Osteoblast (primary cell): ENCODE measurements around the gene SHROOM3. TPM values are rescaled to one million over a fixed set of nuclear protein-coding genes. Genes with fewer than 3 reads are reported as not detected.

Source experiments
- DNase-seq: peaks from one replicate; pipeline ENCODE4 v3.0.0; 2011; ENCODE audit warnings: low spot score, mixed read lengths; ENCODE audit not compliant: insufficient read length; ENCODE audit errors: missing footprints
- H2AFZ ChIP-seq: 2 replicates; pipeline ENCODE4 v1.6.0; 2011; ENCODE audit warnings: mild to moderate bottlenecking, low read length
- H3K27ac ChIP-seq: 2 replicates; pipeline ENCODE4 v1.5.1; 2011; ENCODE audit warnings: mild to moderate bottlenecking, low read depth, low read length, moderate library complexity
- H3K27me3 ChIP-seq: 2 replicates; pipeline ENCODE4 v1.6.0; 2012; ENCODE audit warnings: mild to moderate bottlenecking, control low read depth, inconsistent platforms, low read length, moderate library complexity; ENCODE audit not compliant: insufficient read depth
- H3K36me3 ChIP-seq: 2 replicates; pipeline ENCODE4 v1.5.1; 2011; ENCODE audit warnings: mild to moderate bottlenecking, low read length, control low read depth, moderate library complexity; ENCODE audit not compliant: insufficient read depth
- H3K4me1 ChIP-seq: 2 replicates; pipeline ENCODE4 v1.5.1; 2011; ENCODE audit warnings: mild to moderate bottlenecking, low read length, control low read depth, moderate library complexity; ENCODE audit not compliant: insufficient read depth
- H3K4me2 ChIP-seq: 2 replicates; pipeline ENCODE4 v1.6.0; 2011; ENCODE audit warnings: mild to moderate bottlenecking, low read length; ENCODE audit not compliant: insufficient read depth
- H3K4me3 ChIP-seq: fragments of 200-600 bp; sonication (generic); 3 replicates; pipeline ENCODE4 v1.5.1; 2012; ENCODE audit warnings: mild to moderate bottlenecking, low read length, inconsistent platforms; ENCODE audit not compliant: insufficient read depth
- H3K79me2 ChIP-seq: 2 replicates; pipeline ENCODE4 v1.6.0; 2012; ENCODE audit warnings: mild to moderate bottlenecking, low read length, control low read depth, inconsistent platforms; ENCODE audit not compliant: insufficient read depth
- H3K9me3 ChIP-seq: 2 replicates; pipeline ENCODE4 v1.5.1; 2011; ENCODE audit warnings: low read depth, low read length, control low read depth
- H4K20me1 ChIP-seq: 2 replicates; pipeline ENCODE4 v1.6.0; 2012; ENCODE audit warnings: mild to moderate bottlenecking, low read length, control low read depth; ENCODE audit not compliant: insufficient read depth
- CTCF ChIP-seq: IDR thresholded peaks from 2 replicates; pipeline ENCODE4 v1.5.1; 2011; ENCODE audit warnings: mild to moderate bottlenecking, low read depth, low read length, moderate library complexity; ENCODE audit errors: extremely low read depth
- total RNA-seq: library from RNA; depleted of rRNA; stranded (reverse); fragments of >200 nt; gene quantifications from 2 replicates; pipeline ENCODE4 v1.2.3, GENCODE V29; 2012

SHROOM3 gene
- total RNA-seq, 1 donor = 9.8 TPM

- H3K79me2 ChIP-seq = no peaks in the 10 kb centered on the region
- no peak overlapping the region for H3K4me3 ChIP-seq
- H3K4me1 ChIP-seq = no peaks in the 10 kb centered on the region
- no peaks in the 10 kb centered on the region for H3K36me3 ChIP-seq
- peak overlapping the region; percentile 57 for H2AFZ ChIP-seq
- no peak overlapping the region for H3K4me2 ChIP-seq
- no peak for TF ChIP-seq CTCF
- DNase-seq = peak; percentile 22
- no peaks in the 10 kb centered on the region for H3K27me3 ChIP-seq
- H3K27ac ChIP-seq = no peak overlapping the region
- H4K20me1 ChIP-seq = no peaks in the 10 kb centered on the region
- no peaks in the 10 kb centered on the region for H3K9me3 ChIP-seq
Observed at GRCh38 chr4:76488888-76489685, 54.1 kb downstream of the SHROOM3 start.

- Histone ChIP-seq H3K9me3 (no peaks in the 10 kb centered on the region), H3K27ac (no peak overlapping the region), H3K27me3 (no peaks in the 10 kb centered on the region), H3K4me3 (no peak overlapping the region), H3K36me3 (no peaks in the 10 kb centered on the region), H4K20me1 (no peaks in the 10 kb centered on the region), H3K4me1 (no peaks in the 10 kb centered on the region), H3K79me2 (no peaks in the 10 kb centered on the region), H3K4me2 (no peak overlapping the region), H2AFZ (peak overlapping the region; percentile 57)
- DNase-seq = no peak
- TF ChIP-seq CTCF = no peak
Observed at GRCh38 chr4:76489686-76490161, 54.7 kb downstream of the SHROOM3 start.

GRCh38 chr4:76492055-76492454, 57.0 kb downstream of the SHROOM3 start:
- no peak overlapping the region for H3K27ac ChIP-seq
- H2AFZ ChIP-seq = no peak overlapping the region
- no peaks in the 10 kb centered on the region for H3K36me3 ChIP-seq
- no peak for DNase-seq
- H3K4me2 ChIP-seq = no peak overlapping the region
- TF ChIP-seq CTCF = no peak
- H3K4me1 ChIP-seq = no peaks in the 10 kb centered on the region
- no peaks in the 10 kb centered on the region for H3K9me3 ChIP-seq
- H4K20me1 ChIP-seq = no peaks in the 10 kb centered on the region
- H3K4me3 ChIP-seq = no peak overlapping the region
- peaks cover 18% of the 10 kb centered on the region for H3K27me3 ChIP-seq
- no peaks in the 10 kb centered on the region for H3K79me2 ChIP-seq

GRCh38 chr4:76494243-76494642, 59.2 kb downstream of the SHROOM3 start:
- Histone ChIP-seq H3K9me3 (no peaks in the 10 kb centered on the region), H4K20me1 (no peaks in the 10 kb centered on the region), H3K4me3 (no peak overlapping the region), H2AFZ (no peak overlapping the region), H3K4me1 (no peaks in the 10 kb centered on the region), H3K27me3 (peaks cover 25% of the 10 kb centered on the region), H3K79me2 (no peaks in the 10 kb centered on the region), H3K27ac (no peak overlapping the region), H3K4me2 (no peak overlapping the region), H3K36me3 (no peaks in the 10 kb centered on the region)
- no peak for DNase-seq
- no peak for TF ChIP-seq CTCF
